Epithelial cell of proximal tubule (primary cell): ENCODE results near the gene PHF2. TPM values are rescaled to one million over a fixed set of nuclear protein-coding genes. Genes with fewer than 3 reads are reported as not detected.

Experiments
- DNase-seq: peaks from one replicate; pipeline ENCODE4 v3.0.0-alpha.2; 2011; ENCODE audit warnings: low read depth
- H3K4me3 ChIP-seq: 2 replicates; pipeline ENCODE4 v1.5.1; 2011; ENCODE audit warnings: low read depth, mild to moderate bottlenecking, low read length
- CTCF ChIP-seq: conservative IDR thresholded peaks from 2 replicates; pipeline ENCODE4 v1.5.1; 2012; ENCODE audit warnings: low read depth, mild to moderate bottlenecking, low read length
- total RNA-seq: library from RNA; depleted of rRNA; stranded (reverse); fragments of >200 nt; gene quantifications from 2 replicates; pipeline ENCODE4 v1.2.3, GENCODE V29; 2015

Gene PHF2
- total RNA-seq, 1 donor from 2014 or later: 11.4 TPM

- DNase-seq: no peak
- no peak overlapping the region for H3K4me3 ChIP-seq
- no peak for TF ChIP-seq CTCF
Observed at GRCh38 chr9:93635186-93636107, 59.1 kb downstream of the PHF2 start.

DNA sequence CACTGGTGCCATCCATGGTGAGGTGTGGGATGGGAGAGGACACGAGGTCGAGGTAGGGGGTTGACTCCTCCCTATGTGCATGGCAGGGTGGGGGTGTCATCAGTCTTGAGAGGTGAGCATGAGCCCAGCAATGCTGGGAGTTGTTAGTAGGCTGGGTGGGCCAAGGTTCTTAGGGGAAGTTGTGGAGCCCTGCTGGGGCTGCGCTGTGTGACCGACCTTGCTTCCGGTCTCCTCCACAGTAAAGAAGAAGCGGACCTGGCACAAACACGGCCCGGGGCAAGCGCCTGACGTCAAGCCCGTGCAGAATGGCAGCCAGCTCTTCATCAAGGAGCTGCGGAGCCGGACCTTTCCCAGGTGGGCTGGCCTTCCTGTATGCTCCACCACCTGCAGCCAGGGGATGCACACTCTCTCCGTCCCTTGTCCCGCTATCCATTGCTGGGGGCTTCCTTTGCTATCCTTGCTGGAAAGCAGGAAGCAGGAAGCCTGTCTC is 59.8 kb downstream of the PHF2 start:
- no peak overlapping the region for H3K4me3 ChIP-seq
- TF ChIP-seq CTCF: no peak
- no peak for DNase-seq

DNA sequence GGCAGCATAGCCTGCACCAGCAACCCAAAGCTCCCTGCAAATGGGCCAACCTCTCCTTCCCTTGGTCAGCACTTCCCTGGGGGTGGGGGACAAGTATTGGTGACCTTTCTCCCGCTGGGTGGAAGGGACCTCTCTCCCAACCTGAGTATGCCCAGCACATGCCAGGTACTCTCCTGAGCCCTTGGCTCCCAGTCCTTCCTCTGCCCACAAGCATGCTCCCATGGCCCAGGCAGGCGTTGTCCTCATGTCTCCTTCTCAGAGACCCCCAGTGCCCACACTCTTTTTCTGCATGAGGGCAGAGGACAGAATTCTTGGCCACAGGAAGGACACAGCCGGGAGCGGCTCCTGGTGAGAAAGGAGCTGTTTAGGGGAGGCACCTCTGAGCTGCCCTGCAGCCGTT is 60.3 kb downstream of the PHF2 start:
- H3K4me3 ChIP-seq: no peak overlapping the region
- DNase-seq: no peak
- no peak for TF ChIP-seq CTCF

DNA sequence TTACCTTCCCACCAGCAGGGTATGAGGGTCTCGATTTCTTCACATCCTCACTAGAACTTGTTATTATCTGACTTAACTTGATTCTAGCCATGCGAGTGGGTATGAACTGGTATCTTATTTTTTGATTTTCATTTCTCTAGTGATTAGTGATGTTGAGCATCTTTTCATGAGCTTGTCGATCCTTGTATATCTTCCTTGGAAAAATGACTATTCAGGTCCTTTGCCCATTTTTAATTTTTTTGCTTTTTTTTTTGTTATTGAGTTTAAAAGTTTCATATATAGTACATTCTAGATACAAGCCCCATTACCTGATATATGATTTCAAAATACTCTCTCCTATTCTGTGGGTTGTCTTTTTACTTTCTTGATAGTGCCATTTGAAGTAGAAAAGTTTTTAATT is 61.5 kb downstream of the PHF2 start:
- no peak overlapping the region for H3K4me3 ChIP-seq
- DNase-seq: no peak
- TF ChIP-seq CTCF: no peak

DNA sequence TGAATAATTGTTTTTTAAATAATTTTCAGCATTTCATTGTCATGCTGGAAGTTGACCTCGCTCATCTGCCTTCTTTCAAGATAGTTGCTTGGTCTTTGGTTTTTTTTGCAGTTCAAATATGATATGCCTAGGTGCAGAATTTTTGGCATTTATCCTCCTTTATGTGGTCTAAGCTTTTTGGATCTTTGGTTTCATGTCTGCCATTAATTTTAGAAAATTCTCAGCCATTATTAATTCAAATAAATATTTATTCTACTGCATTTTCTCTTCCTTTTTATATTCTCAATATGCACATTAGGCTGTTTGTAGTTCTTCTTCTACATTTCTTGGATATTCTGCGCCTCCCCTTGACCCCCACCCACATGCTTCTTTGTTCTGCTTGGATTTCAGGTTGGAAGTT is 63.6 kb downstream of the PHF2 start:
- no peak for DNase-seq
- no peak for TF ChIP-seq CTCF
- no peak overlapping the region for H3K4me3 ChIP-seq

DNA sequence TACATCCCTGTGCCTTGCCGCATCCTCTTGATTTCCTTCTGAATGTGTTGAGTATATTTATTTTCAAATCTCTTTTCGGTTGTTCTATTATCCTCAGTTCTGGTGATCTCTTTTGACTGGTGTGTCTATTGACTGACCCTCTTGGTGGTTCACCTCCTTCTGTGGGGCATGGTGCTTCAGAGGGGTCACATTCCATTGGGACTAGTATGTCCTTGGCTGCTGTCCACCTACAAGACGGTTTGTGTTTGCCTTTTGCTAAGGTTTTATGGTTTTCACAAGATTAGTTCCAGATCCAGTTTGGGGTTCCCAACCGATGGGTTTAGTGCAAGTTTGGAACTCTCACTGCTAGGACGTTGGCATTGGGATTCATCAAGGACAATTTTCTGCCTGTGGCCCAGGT is 66.6 kb downstream of the PHF2 start:
- peak; percentile 1 for DNase-seq
- no peak overlapping the region for H3K4me3 ChIP-seq
- TF ChIP-seq CTCF: no peak
